Measurements from ENCODE around the gene MAP4.

GRCh38 chr3:47996440-47996839 lies 19.8 kb downstream of the MAP4 start:
- TF ChIP-seq, protein P1, sequence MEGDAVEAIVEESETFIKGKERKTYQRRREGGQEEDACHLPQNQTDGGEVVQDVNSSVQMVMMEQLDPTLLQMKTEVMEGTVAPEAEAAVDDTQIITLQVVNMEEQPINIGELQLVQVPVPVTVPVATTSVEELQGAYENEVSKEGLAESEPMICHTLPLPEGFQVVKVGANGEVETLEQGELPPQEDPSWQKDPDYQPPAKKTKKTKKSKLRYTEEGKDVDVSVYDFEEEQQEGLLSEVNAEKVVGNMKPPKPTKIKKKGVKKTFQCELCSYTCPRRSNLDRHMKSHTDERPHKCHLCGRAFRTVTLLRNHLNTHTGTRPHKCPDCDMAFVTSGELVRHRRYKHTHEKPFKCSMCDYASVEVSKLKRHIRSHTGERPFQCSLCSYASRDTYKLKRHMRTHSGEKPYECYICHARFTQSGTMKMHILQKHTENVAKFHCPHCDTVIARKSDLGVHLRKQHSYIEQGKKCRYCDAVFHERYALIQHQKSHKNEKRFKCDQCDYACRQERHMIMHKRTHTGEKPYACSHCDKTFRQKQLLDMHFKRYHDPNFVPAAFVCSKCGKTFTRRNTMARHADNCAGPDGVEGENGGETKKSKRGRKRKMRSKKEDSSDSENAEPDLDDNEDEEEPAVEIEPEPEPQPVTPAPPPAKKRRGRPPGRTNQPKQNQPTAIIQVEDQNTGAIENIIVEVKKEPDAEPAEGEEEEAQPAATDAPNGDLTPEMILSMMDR (IDR thresholded peaks at IDR 0.05 in 8 of 11, conservative IDR thresholded peaks at IDR 0.05 in 3 of 11): no peak
- TF ChIP-seq POLR2A (IDR thresholded peaks at IDR 0.05): no peak
